ENCODE results near the gene KLHL22. TPM values are rescaled to one million over a fixed set of nuclear protein-coding genes. Genes with fewer than 3 reads are reported as not detected.

KLHL22 gene
- total and polyA plus RNA-seq, 2 experiments from 2014 or later: 33.8 to 55.0 TPM

DNA sequence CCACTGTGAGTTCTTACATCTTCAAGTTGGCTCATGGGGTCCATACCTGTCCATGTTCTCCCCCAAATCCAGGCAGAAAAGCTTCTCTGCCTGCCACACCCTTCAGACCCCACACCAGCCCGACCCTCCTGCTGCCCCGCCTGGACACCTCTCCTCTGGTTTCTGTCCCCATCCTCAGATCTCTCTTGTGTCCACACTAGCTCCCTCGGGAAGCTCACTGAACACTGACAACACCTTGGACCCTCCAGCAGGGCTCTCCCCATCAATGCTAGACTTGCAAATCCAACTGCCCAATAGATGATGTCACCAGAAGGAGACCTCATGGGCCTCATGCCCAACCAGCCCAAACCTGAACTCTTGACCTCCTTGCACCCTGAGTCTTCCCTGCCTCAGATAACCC, 60.8 kb downstream of the KLHL22 start:
- no peak overlapping the region for H3K4me3 ChIP-seq
- H3K9me3 ChIP-seq (ENCODE audit: low read depth): no peaks in the 10 kb centered on the region
- H3K36me3 ChIP-seq: no peaks in the 10 kb centered on the region
- DNase-seq (ENCODE audit: low read depth in 1 of 2, low spot score in 1 of 2): no peak
- TF ChIP-seq CTCF (IDR thresholded peaks at IDR 0.05; ENCODE audit: low read depth, low read length): no peak
- H3K4me1 ChIP-seq (ENCODE audit: low read depth): peaks cover 14% of the 10 kb centered on the region
- H3K27me3 ChIP-seq: peaks cover 44% of the 10 kb centered on the region
- H3K27ac ChIP-seq: no peak overlapping the region

DNA sequence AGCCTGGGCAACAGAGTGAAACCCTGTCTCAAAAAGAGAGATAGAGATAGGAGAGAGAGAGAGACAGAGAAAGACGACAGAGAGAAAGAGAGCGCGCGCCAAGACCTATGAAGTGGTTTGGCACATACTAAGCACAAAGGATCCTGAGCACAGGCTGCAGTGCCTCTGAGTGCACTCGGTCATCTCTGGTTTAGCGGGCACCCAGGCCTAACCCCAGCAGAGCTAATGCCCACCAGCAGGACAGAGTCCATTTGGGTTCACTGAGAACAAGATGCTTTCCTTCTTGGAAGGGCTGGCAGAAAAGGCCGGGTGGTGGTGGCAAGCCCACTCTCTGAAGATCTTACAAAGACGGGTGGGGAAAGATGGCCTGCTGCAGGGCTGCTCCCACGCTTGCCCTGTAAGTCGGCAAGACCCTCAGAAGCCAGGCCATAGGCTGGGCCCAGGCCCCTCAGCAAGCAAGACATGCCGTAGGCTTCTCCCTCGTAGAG, 61.3 kb downstream of the KLHL22 start:
- no peak overlapping the region for H3K4me3 ChIP-seq
- peaks cover 14% of the 10 kb centered on the region for H3K4me1 ChIP-seq (ENCODE audit: low read depth)
- DNase-seq (ENCODE audit: low read depth in 1 of 2, low spot score in 1 of 2): no peak
- H3K27ac ChIP-seq: no peak overlapping the region
- peaks cover 48% of the 10 kb centered on the region for H3K27me3 ChIP-seq
- no peaks in the 10 kb centered on the region for H3K36me3 ChIP-seq
- TF ChIP-seq CTCF (IDR thresholded peaks at IDR 0.05; ENCODE audit: low read depth, low read length): no peak
- H3K9me3 ChIP-seq (ENCODE audit: low read depth): no peaks in the 10 kb centered on the region

DNA sequence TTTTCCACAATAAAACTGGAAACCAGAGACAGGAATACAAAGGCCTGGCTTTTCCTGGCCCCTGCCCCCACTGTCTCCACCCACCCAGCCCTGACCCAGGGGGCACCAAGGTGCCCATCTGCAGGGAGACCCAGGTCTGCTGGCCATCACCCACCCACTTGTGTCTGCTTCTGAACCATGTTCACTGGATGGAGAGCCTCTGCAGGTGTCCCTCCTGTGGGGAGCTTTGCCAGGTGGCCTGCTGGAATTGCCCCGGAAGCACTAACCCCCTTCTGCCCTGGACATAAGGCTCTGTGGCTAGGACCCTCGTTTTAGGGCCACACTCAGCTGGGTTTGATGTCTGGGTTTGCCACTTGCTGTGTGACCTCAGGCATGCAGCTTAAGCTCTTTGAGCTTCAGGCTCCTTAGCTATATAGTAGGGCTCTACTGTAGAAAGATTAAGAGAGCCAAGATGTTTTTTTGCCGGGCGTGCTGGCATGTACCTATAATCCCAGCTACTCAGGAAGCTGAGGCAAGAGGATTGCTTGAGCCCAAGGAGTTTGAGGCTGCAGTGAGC, 61.8 kb downstream of the KLHL22 start:
- TF ChIP-seq CTCF (IDR thresholded peaks at IDR 0.05; ENCODE audit: low read depth, low read length): no peak
- Histone ChIP-seq H3K36me3 (no peaks in the 10 kb centered on the region), H3K4me3 (no peak overlapping the region), H3K27ac (no peak overlapping the region), H3K27me3 (peaks cover 54% of the 10 kb centered on the region), H3K4me1 (ENCODE audit: low read depth) (peaks cover 14% of the 10 kb centered on the region), H3K9me3 (ENCODE audit: low read depth) (no peaks in the 10 kb centered on the region)
- no peak for DNase-seq (ENCODE audit: low read depth in 1 of 2, low spot score in 1 of 2)

GRCh38 chr22:20433191-20433590, 62.4 kb downstream of the KLHL22 start:
- Histone ChIP-seq H3K4me3 (no peak overlapping the region), H3K9me3 (ENCODE audit: low read depth) (no peaks in the 10 kb centered on the region), H3K36me3 (no peaks in the 10 kb centered on the region), H3K4me1 (ENCODE audit: low read depth) (peaks cover 10% of the 10 kb centered on the region), H3K27me3 (peaks cover 55% of the 10 kb centered on the region), H3K27ac (no peak overlapping the region)
- no peak for TF ChIP-seq CTCF (IDR thresholded peaks at IDR 0.05; ENCODE audit: low read depth, low read length)
- no peak for DNase-seq (ENCODE audit: low read depth in 1 of 2, low spot score in 1 of 2)

- H3K27me3 ChIP-seq: peaks cover 55% of the 10 kb centered on the region
Measured at GRCh38 chr22:20432244-20432686, 63.3 kb downstream of the KLHL22 start.

More at GRCh38 chr22:20432244-20432686, 63.3 kb downstream of the KLHL22 start:
- no peak for TF ChIP-seq CTCF (IDR thresholded peaks at IDR 0.05; ENCODE audit: low read depth, low read length)
- Histone ChIP-seq H3K9me3 (ENCODE audit: low read depth) (no peaks in the 10 kb centered on the region), H3K4me3 (no peak overlapping the region), H3K27ac (no peak overlapping the region), H3K4me1 (ENCODE audit: low read depth) (peaks cover 7% of the 10 kb centered on the region), H3K36me3 (no peaks in the 10 kb centered on the region)
- no peak for DNase-seq (ENCODE audit: low read depth in 1 of 2, low spot score in 1 of 2)
